ENCODE data around the gene SLF1.

Gene SLF1

DNA sequence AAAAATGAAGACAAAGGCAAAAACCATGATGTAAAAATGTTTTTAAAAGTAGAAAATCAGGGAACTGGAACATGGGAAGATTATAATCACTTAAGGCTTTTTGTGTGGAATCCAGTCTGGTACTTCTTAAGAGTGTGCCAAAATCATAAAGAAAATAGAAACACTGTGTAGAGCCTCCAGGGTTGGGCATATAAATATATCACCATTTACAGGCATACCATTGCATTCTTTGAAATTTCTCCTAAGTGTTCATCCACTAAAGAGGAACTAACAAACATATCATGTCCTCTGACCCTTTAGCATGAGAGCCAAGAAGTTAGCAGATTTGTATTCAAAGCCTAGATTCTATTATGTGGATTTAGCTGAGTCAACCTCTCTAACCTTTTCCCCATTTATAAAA lies 93.3 kb downstream of the SLF1 start:
- DNase-seq (ENCODE audit: low spot score): no peak

DNA sequence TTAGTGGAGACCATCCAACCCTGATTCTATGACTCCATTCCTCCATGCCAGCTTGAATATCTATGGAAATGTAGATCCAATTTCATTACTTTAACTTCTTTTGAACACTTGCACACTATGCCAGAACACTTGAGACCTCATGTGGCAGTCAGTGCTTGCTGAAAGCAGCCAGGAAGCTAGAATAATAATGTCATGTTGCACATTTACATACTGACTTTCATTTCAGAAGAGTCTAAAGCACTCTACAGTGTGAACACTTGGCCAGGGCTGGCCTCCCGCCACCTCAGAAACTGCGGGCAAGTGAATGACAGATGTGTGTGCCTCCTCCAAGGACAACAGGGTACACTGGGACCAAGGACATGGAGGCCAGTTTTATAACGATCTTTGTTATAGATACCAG lies 97.3 kb downstream of the SLF1 start:
- no peak for DNase-seq (ENCODE audit: low spot score)

DNA sequence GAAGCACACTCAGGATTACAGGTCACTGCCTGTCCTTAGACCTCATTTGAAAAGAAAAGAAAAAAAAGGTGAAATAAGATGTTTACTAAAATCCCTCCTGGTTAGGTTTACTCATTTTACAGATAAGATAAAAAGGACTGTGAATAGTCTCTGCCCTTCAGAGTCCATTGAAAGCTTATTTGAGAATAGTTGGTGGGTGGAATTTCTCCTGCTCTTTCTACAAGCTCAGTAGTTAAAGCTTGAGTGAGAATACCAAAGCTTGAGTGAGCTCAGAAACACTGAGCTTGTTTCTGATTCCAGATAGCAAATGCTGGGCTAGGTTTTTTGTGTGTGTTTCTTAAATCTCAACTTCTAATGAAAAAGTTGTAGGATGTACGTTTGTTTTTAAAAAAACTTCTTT lies 106.7 kb downstream of the SLF1 start:
- DNase-seq (ENCODE audit: low spot score): no peak

DNA sequence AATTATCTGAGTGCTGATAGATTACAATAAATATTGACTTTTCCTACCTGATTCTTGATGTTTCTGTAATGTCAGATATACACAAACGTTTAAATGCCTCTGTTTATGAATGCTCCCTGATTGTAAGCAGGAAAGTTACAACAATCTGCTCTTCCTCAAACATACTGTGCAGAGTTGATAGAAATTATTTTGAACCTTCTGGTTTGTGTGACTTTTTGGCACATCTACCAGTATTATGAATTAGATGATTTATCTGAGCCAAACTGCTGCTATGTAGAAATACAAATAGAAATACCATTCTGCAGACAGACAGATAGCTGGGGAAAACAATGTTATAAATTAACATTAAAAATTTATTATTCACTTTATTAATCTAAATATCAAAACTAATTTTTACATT lies 113.0 kb downstream of the SLF1 start:
- DNase-seq (ENCODE audit: low spot score): no peak

DNA sequence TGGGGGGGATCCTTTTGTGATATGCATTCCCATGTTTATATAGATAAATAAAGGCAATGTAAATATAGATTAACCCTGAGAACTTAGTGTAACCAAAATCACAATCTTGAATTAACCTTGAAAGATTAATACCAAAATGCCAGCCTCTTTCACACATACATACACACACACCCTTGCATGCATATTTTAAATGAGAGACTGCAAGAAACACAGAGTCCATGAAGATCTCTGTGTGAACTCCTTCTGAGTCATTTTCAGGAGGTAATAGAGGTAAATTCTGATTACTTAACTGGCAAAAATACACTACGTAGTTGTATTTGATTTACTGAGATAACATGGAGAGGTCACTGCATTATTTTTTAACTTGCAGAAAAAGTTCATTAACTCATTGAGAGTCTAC lies 118.0 kb downstream of the SLF1 start:
- DNase-seq (ENCODE audit: low spot score): no peak

DNA sequence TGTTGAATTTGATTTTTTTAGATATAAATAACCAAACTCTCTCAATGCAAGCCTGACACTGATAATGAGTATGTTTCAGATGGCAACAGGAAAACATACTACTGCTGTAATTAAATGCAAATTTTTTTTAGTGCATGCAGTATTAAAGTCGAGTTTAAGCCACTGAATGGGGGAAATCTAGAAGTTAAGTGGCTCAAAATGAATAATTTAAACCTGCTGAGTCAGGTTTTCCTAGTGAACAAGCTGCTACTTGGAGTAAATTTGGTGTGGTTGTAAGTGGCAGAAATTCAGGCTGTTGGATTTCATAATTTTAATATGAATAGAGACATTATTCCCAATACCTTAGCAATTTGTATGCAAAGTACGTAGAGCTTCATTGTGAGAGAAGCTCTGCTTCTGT lies 121.8 kb downstream of the SLF1 start:
- no peak for DNase-seq (ENCODE audit: low spot score)

DNA sequence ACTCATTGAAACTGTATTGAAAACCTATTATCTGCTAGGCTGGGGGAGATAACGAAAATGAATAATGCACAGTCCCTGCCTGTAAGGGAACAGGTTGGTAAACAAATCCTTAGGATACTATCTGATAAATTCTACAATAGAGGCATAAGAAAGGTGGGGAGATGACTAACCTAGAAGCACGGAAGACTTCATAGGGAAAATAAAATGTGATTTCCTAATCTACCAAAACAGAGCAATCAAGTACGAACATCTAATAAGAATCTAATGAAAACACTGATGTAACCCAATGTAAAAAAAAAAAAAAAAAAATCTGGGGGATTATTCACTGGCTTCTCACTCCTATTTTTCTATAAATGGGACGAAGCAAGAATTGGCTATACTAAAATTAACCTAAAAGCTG lies 124.4 kb downstream of the SLF1 start:
- DNase-seq (ENCODE audit: low spot score): no peak

DNA sequence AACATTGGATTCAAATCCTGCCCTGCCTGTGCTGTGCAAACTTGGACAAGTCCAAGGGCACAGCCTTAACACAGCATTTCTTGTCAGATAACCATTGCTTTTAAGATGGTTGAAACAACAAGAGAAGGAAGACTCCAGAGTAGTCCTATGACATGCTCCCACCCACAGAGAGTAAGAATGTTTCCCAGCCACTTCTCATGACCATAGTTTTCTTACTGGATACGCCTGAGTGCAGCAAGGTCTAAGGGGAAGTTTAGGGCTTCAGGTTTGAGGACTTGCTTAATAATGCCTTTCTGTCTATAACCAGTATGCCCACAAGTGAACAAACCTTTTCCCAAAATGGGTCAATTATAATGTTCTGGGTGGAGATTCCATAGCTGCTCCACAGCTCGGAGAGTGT lies 126.4 kb downstream of the SLF1 start:
- DNase-seq (ENCODE audit: low spot score): no peak

DNA sequence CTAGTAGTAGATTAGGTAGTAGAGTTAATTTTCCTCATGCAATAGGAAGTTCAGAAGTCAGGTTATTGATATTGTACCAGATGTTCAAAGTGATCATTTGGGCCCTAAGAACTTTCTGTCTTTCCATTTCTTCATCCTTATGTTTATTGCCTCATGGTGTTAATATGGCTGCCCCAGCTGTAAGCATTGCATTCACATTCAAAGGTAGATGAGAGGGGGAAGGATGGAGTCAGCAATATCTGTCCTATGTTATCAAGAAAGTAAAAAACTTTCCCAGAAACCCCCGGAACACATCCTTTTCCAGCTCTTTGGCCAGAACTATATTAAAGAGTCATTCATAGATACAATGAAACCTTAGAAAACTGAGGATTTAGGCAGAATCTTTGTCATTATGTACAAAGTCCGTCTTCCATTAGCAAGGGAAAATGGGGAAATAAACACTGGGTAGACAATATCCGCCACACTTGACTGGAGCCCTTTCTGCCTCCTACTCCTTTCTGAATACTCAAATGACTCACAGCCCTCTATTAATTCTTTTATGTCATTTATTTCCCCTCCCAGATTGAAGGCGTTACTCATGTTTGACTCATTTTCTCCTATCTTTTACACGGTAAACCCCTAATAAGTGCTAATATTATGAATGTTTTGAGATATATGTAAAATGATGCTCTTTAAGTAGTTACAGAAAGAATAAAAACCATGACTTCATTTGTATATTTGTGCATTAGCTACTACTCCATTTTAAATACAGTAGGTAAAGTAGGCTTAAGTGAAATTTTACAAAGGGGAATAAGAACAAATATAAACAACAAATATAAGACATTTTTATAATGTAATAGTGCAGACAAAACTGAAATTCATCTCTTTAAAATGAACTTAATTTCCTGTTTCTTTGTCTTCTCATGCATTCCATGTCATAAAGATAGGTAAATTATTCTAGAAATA lies 127.6 kb downstream of the SLF1 start:
- no peak for DNase-seq (ENCODE audit: low spot score)

DNA sequence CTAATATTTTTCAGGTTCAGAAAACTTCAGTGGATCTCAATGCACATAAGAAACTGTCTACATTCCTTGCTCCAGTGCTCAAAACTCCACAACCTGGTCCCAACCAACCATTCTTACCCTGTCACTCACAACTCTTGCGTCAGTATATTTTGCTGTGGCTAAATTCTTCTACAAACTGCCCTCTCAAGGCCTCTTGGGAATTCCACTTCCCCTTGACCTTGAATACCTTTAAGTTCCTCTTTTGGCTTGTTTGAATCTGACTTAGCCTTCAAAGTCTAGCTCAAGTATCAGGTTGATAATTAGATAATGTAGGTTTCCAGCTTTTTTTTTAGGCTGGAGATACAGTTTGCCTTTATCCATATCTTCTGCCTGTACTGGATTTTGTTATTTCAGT lies 128.3 kb downstream of the SLF1 start:
- no peak for DNase-seq (ENCODE audit: low spot score)
